K562 (cell line): Measurements from ENCODE around the gene MRPL52. TPM values are rescaled to one million over a fixed set of nuclear protein-coding genes. Genes with fewer than 3 reads are reported as not detected.

Experiments
- CBX3 ChIP-seq, 2 experiments: IDR thresholded peaks; 1 replicate in 1 of 2; 2 replicates in 1 of 2; pipeline ENCODE4 v1.6.1; 2012; ENCODE audit warnings: inconsistent platforms in 2 of 2, low read length in 2 of 2, borderline replicate concordance in 1 of 2, control low read depth in 1 of 2
- CEBPG ChIP-seq, 3 experiments: fragments of 200-800 bp in 1 of 3; sonication (Bioruptor generic) in 1 of 3; sonication (generic) in 1 of 3; formaldehyde crosslinking in 1 of 3; IDR thresholded peaks in 2 of 3; conservative IDR thresholded peaks in 1 of 3; 2 replicates each; pipeline versions ENCODE4 v1.6.1 to v1.8.0; 2016 to 2022; ENCODE audit warnings: missing compliant biosample characterization in 2 of 3, missing genetic modification characterization in 2 of 3, mild to moderate bottlenecking in 1 of 3, missing genetic modification reagents in 1 of 3
- CHD1 ChIP-seq: fragments of 200-600 bp; sonication (generic); IDR thresholded peaks from one replicate; pipeline ENCODE4 v1.6.1; 2012; ENCODE audit warnings: mild to moderate bottlenecking, moderate library complexity, low read length, inconsistent platforms
- CHD2 ChIP-seq: IDR thresholded peaks from 2 replicates; pipeline ENCODE4 v1.6.1; 2011; ENCODE audit warnings: low read depth, low read length
- DNMT1 ChIP-seq: fragments of 450-650 bp; IDR thresholded peaks from 2 replicates; pipeline ENCODE4 v1.6.1; 2016; ENCODE audit warnings: antibody characterized with exemption, mild to moderate bottlenecking
- ELF1 ChIP-seq: fragments of 200-800 bp; sonication (Bioruptor generic); IDR thresholded peaks from 2 replicates; pipeline ENCODE4 v1.6.1; 2016; ENCODE audit warnings: missing genetic modification characterization, missing compliant biosample characterization
- ELK1 ChIP-seq: sonication (generic); formaldehyde crosslinking; IDR thresholded peaks from 2 replicates; pipeline ENCODE4 v1.8.1; 2022; ENCODE audit warnings: missing genetic modification reagents
- ETV6 ChIP-seq, 3 experiments: fragments of 150-350 bp in 1 of 3; sonication (generic) in 1 of 3; formaldehyde crosslinking in 1 of 3; IDR thresholded peaks; 2 replicates each; pipeline versions ENCODE4 v1.6.1 to v1.8.0; 2014 to 2022; ENCODE audit warnings: borderline replicate concordance in 2 of 3, low read depth in 2 of 3, antibody characterized with exemption in 1 of 3, low read length in 1 of 3, mild to moderate bottlenecking in 1 of 3, missing genetic modification reagents in 1 of 3
- HCFC1 ChIP-seq: IDR thresholded peaks from 2 replicates; pipeline ENCODE4 v1.6.1; 2012; ENCODE audit warnings: low read depth, low read length, improper control_type of control experiment
- HDAC3 ChIP-seq: fragments of 450-650 bp; IDR thresholded peaks from 2 replicates; pipeline ENCODE4 v1.6.1; 2018; ENCODE audit warnings: borderline replicate concordance, mild to moderate bottlenecking, moderate library complexity; ENCODE audit not compliant: partially characterized antibody
- HDGF ChIP-seq: fragments of 450-650 bp; IDR thresholded peaks from 2 replicates; pipeline ENCODE4 v1.6.1; 2016
- KDM1A ChIP-seq, 2 experiments: fragments of 450-650 bp; IDR thresholded peaks; 2 replicates each; pipeline ENCODE4 v1.6.1; 2016; ENCODE audit warnings: mild to moderate bottlenecking in 2 of 2
- MAZ ChIP-seq, 2 experiments: fragments of 450-650 bp in 1 of 2; sonication (generic) in 1 of 2; formaldehyde crosslinking; IDR thresholded peaks in 1 of 2; conservative IDR thresholded peaks in 1 of 2; 2 replicates each; pipeline versions ENCODE4 v1.4.0 to v1.5.0; 2020; ENCODE audit warnings: mild to moderate bottlenecking in 1 of 2, missing genetic modification reagents in 1 of 2
- MTA1 ChIP-seq: fragments of 450-650 bp; IDR thresholded peaks from 2 replicates; pipeline ENCODE4 v1.6.1; 2017; ENCODE audit warnings: borderline replicate concordance
- MYBL2 ChIP-seq, 2 experiments: fragments of 450-650 bp in 1 of 2; sonication (generic) in 1 of 2; formaldehyde crosslinking in 1 of 2; IDR thresholded peaks; 2 replicates each; pipeline versions ENCODE4 v1.6.1 to v1.8.1; 2017 to 2022; ENCODE audit warnings: borderline replicate concordance in 1 of 2, inconsistent platforms in 1 of 2, low read depth in 1 of 2, mild to moderate bottlenecking in 1 of 2, missing genetic modification reagents in 1 of 2, moderate library complexity in 1 of 2
- SMAD2 ChIP-seq: fragments of 150-350 bp; IDR thresholded peaks from 2 replicates; pipeline ENCODE4 v1.6.1; 2014; ENCODE audit warnings: low read depth, mild to moderate bottlenecking, low read length
- SRSF7 ChIP-seq: fragments of 200-400 bp; formaldehyde crosslinking; optimal IDR thresholded peaks from 2 replicates; pipeline ENCODE3; 2017; ENCODE audit warnings: mild to moderate bottlenecking, low read depth, low read length
- U2AF2 ChIP-seq: fragments of 200-400 bp; formaldehyde crosslinking; optimal IDR thresholded peaks from 2 replicates; pipeline ENCODE3; 2017; ENCODE audit warnings: low read depth, mild to moderate bottlenecking, low read length
- ZNF124 ChIP-seq: sonication (generic); formaldehyde crosslinking; IDR thresholded peaks from 2 replicates; pipeline ENCODE4 v1.8.1; 2022; ENCODE audit warnings: missing genetic modification reagents
- ZNF165 ChIP-seq: fragments of 250-450 bp; sonication (Bioruptor Pico); IDR thresholded peaks from 2 replicates; pipeline ENCODE4 v1.4.0; 2020; ENCODE audit warnings: borderline replicate concordance
- ZNF184 ChIP-seq: sonication (generic); formaldehyde crosslinking; IDR thresholded peaks from 2 replicates; pipeline ENCODE4 v1.5.0; 2020; ENCODE audit warnings: missing genetic modification reagents
- ZNF24 ChIP-seq: fragments of 450-650 bp; IDR thresholded peaks from 2 replicates; pipeline ENCODE4 v1.6.1; 2016
- ZNF324 ChIP-seq: fragments of 250-450 bp; sonication (Bioruptor Pico); IDR thresholded peaks from 2 replicates; pipeline ENCODE4 v1.4.0; 2020; ENCODE audit warnings: mild to moderate bottlenecking
- ZNF41 ChIP-seq: fragments of 250-450 bp; sonication (Bioruptor Pico); conservative IDR thresholded peaks from 2 replicates; pipeline ENCODE4 v1.4.0; 2020; ENCODE audit warnings: mild to moderate bottlenecking
- ZNF696 ChIP-seq: fragments of 250-450 bp; sonication (Bioruptor Pico); conservative IDR thresholded peaks from 2 replicates; pipeline ENCODE4 v1.4.0; 2020; ENCODE audit warnings: mild to moderate bottlenecking, moderate library complexity
- ZNF717 ChIP-seq: fragments of 250-450 bp; sonication (Bioruptor Pico); IDR thresholded peaks from 2 replicates; pipeline ENCODE4 v1.5.0; 2021
- ZNF75A ChIP-seq: fragments of 450-650 bp; formaldehyde crosslinking; IDR thresholded peaks from 2 replicates; pipeline ENCODE4 v1.4.0; 2020; ENCODE audit warnings: mild to moderate bottlenecking
- ZNF76 ChIP-seq: fragments of 250-450 bp; sonication (Bioruptor Pico); IDR thresholded peaks from 2 replicates; pipeline ENCODE4 v1.4.0; 2020; ENCODE audit warnings: mild to moderate bottlenecking, moderate library complexity, borderline replicate concordance
- polyA plus RNA-seq, 8 experiments: library from polyadenylated mRNA; depleted of rRNA in 4 of 8; stranded (reverse) in 5 of 8; unstranded in 3 of 8; fragments of >200 nt; fragmentation: Nextera tagmentation in 2 of 8; fragmentation: Illumina TruSeq in 1 of 8; extraction: Ambion mirVana in 2 of 8; extraction: Trizol in 1 of 8; gene quantifications; 2 replicates each; pipeline versions ENCODE4 v1.2.1 to v1.2.3, GENCODE V29; 2011 to 2014; ENCODE audit warnings: inconsistent platforms in 1 of 8, missing spikeins in 1 of 8
- total RNA-seq, 7 experiments: library from RNA; depleted of rRNA in 6 of 7; stranded (reverse); fragments of >200 nt in 6 of 7; fragmentation: Illumina TruSeq in 2 of 7; extraction: Trizol in 2 of 7; gene quantifications; 2 replicates each; pipeline versions ENCODE4 v1.2.1 to v1.2.3, GENCODE V29; 2011 to 2021; ENCODE audit warnings: low replicate concordance in 1 of 7
- TF ChIP-seq, protein P1 (sequence below): fragments of 250-450 bp; sonication (Bioruptor Pico); IDR thresholded peaks from 2 replicates; pipeline ENCODE4 v1.6.1; 2021; ENCODE audit warnings: mild to moderate bottlenecking

Gene MRPL52
- total and polyA plus RNA-seq, 9 of the 15 experiments (the other 6 are each of a cell fraction or from before 2014, with no cell fraction given), result 56.5 to 213 (median 168) TPM

- TF ChIP-seq HDAC3 (no peak), HCFC1 (peak; percentile 12; the same call in 1 of the 2 replicates), ZNF324 (CRISPR knock-in tag) (no peak), MYBL2 (IDR thresholded peaks at IDR 0.05; ENCODE audit: low read depth) (no peak), MYBL2 (CRISPR knock-in tag; IDR thresholded peaks at IDR 0.05; ENCODE audit: borderline replicate concordance) (no peak), CHD1 (no peak), ZNF41 (CRISPR knock-in tag) (no peak), ZNF184 (no peak), U2AF2 (no peak), KDM1A (IDR thresholded peaks at IDR 0.05) (no peak), CEBPG (CRISPR knock-in tag; IDR thresholded peaks at IDR 0.05) (no peak), CEBPG (tag; conservative IDR thresholded peaks at IDR 0.05 in 1 of 2, IDR thresholded peaks at IDR 0.05 in 1 of 2) (no peak), ELF1 (tag) (no peak), MTA1 (0 out of 2 replicates have a peak, but pooled peaks have one; percentile 50), CBX3 (IDR thresholded peaks at IDR 0.05; ENCODE audit: borderline replicate concordance in 1 of 2, low read length in 2 of 2) (no peak), ZNF717 (CRISPR knock-in tag) (no peak), ZNF24 (no peak), ZNF76 (CRISPR knock-in tag) (no peak), DNMT1 (no peak), CHD2 (no peak), ZNF696 (CRISPR knock-in tag) (no peak), SMAD2 (no peak), ZNF165 (no peak), ETV6 (IDR thresholded peaks at IDR 0.05; ENCODE audit: borderline replicate concordance in 1 of 2, low read depth in 2 of 2, low read length in 1 of 2) (no peak), ETV6 (CRISPR knock-in tag; IDR thresholded peaks at IDR 0.05; ENCODE audit: borderline replicate concordance) (no peak), SRSF7 (no peak), MAZ (CRISPR knock-in tag; conservative IDR thresholded peaks at IDR 0.05 in 1 of 2, IDR thresholded peaks at IDR 0.05 in 1 of 2) (peak; percentile 59 to 72; a peak in 2 of 4 replicates), HDGF (no peak), ELK1 (no peak), ZNF75A (CRISPR knock-in tag) (no peak), ZNF124 (no peak)
- TF ChIP-seq, protein P1, sequence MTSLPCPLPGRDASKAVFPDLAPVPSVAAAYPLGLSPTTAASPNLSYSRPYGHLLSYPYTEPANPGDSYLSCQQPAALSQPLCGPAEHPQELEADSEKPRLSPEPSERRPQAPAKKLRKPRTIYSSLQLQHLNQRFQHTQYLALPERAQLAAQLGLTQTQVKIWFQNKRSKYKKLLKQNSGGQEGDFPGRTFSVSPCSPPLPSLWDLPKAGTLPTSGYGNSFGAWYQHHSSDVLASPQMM (CRISPR knock-in tag), result no peak
Observed at GRCh38 chr14:22852940-22853767, 23.5 kb downstream of the MRPL52 start (continued).
